GM21515 (cell line): Measurements from ENCODE around the gene MMP24.
"Not testable (repeated sequence)": the region's sequence is repeated elsewhere in the genome, so short reads cannot be mapped to it uniquely, and the experiment has no call there.

Experiments used
- ATAC-seq: cut with Tn5 transposase; IDR thresholded peaks from one replicate; pipeline ENCODE4 v1.9.1; 2021; ENCODE audit not compliant: unreplicated experiment

The MMP24 gene

GRCh38 chr20:35226126-35226883 lies at the start of gene MMP24:
Gene MMP24, plus strand, starts transcription at chr20:35226690. Its CDS starts 49 bp downstream, at chr20:35226739.
- no peak for ATAC-seq

- no peak for ATAC-seq
These were observed 46.9 kb upstream of the MMP24 start for GRCh38 chr20:35179292-35180212.

DNA sequence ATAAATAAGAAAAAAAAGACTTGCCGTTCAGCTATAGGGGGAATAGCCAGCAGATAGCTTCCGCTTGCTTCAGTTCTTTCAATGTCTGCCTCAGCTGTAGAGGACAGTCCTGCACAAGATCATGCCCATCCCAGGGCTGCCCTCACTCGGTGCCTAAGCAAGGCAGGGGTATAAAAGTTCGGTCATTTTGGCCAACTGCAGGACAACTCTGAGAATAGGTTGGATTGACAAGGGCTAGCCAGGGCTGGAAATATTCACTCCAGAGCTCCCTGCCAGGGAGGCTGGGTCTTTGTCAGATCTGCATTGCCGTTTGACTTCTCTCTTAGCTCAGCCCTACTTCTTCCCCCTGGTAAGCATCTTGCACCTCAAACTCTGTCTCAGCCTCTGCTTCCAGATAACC lies 46.2 kb upstream of the MMP24 start:
- no peak for ATAC-seq

- ATAC-seq = no peak
These were observed 44.8 kb upstream of the MMP24 start for GRCh38 chr20:35181731-35182130.

- not testable (repeated sequence) for ATAC-seq
These were observed 39.7 kb upstream of the MMP24 start for GRCh38 chr20:35186691-35187289.

GRCh38 chr20:35187584-35188190 lies 38.8 kb upstream of the MMP24 start:
- no peak for ATAC-seq

DNA sequence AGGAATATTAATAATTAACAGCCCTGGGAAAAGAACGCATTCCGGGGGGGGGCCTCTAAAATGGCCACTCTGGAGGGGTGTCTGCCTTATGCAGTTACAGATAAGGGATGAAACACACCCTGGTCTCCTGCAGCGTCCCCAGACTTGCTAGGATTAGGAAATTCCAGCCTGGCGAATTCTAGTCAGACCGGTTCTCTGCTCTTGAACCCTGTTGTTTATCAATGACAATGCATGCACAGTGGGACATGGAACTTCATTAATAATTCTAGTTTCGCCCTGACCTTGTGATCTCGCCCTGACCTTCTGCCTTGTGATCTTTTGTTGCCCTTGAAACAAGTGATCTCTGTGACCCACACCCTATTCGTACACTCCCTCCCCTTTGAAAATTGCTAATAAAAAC lies 37.3 kb upstream of the MMP24 start:
- not testable (repeated sequence) for ATAC-seq

DNA sequence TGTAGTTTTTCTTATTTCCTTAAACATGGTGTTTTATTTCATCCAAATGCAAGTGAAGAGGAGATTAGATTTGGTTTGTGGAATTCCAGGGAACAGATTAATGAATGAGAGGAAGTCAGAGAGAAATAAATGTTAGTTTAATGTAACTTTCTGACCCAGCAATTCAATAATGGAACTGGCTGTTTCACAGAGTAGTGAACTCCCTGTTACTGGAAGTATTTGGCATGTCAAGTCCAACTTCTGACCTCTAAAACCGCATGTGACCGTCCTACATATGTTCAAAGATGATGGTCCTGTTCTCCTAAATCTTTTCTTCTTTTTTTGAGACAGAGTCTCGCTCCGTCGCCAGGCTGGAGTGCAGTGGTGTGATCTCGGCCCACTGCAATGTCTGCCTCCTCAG lies 35.9 kb upstream of the MMP24 start:
- no peak for ATAC-seq

DNA sequence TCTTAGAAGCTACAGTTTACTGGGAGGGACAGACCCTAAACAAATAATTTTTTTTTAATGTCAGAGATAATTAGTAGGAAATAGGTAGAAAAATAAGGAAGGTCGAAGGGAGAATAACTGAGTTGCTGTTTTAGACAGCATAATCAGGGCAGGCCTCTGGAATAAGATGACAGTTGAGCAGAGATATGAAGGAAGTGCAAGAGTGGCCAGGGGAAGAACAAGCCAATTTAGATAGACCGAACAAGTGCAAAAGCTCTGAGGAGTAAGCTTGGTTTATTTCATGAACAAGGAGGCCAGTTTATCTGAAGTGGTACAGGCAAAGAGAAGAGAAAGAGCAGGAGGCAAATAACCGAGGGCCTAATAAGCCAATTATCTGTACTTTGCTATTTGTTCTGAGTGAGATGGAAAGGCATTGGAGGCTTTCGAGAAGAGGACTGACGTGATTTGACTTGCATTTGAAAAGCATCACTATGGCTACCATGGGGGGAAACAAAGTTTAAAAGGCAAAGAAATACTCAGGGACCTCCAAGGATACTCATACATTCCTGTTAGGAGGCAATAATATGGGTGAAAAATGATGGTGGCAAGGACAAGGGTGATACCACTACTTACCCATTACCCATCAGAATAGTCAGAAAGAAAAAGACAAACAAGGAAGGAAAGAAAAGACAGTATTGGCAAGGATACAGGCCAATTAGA lies 34.9 kb upstream of the MMP24 start:
- ATAC-seq = no peak

GRCh38 chr20:35192118-35192872 lies 34.2 kb upstream of the MMP24 start:
- ATAC-seq = no peak

- not testable (repeated sequence) for ATAC-seq
These were observed 33.3 kb upstream of the MMP24 start for GRCh38 chr20:35193031-35193791.

DNA sequence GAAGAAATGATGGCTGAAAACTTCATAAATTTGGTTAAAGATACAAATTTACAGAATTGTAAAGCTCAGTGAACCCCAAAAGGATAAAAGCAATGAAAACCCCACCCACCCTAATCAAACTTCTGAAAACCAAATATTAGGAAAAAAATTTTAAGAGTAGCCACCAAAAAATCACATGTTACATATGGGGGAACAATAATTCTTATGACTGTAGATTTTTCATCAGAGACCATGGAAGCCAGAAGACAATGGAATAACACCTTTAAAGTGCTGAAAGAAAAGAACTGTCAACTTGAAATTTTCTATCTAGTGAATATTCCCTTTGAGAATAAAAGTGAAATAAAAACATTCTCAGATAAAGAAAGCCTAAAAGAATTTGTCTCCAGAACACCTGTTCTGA lies 30.2 kb upstream of the MMP24 start:
- ATAC-seq = no peak

DNA sequence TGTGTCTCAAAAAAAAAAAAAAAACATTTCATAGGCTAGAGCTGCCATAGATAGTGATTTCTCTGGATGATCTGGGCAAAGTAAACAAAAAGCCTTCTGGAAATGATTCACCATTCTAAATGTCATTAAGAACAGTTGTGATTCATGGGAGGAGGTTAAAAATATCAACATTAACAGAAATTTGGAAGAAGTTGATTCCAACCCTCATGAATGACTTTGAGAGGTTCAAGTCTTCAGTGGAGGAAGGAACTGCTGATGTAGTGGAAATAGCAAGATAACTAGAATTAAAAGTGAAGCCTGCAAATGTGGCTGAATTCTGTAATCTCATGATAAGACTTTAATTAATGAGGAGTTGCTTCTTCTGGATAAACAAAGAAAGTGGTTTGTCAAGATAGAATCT lies 26.8 kb upstream of the MMP24 start:
- no peak for ATAC-seq

GRCh38 chr20:35200267-35200666 lies 26.2 kb upstream of the MMP24 start:
- no peak for ATAC-seq

- ATAC-seq = not testable (repeated sequence)
These were observed 25.0 kb upstream of the MMP24 start for GRCh38 chr20:35201467-35201866.

DNA sequence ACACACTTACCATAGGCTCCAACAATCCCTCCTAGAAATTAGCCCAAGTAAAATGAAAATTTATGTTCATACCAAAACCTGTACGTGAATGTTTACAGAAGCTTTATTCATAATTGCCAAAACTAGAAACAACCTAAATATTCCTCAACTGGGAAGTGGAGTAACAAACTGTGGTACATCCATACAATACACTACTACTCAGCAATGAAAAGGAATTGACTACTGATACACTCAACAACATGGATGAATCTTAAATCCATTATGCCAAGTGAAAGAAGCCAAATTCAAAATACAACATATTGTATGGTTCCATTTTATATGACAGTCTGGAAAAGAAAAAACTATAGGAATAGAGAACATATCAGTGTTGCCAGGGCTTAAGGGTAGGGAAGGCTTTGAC lies 19.7 kb upstream of the MMP24 start:
- no peak for ATAC-seq

- no peak for ATAC-seq
These were observed 18.4 kb upstream of the MMP24 start for GRCh38 chr20:35207950-35208611.

DNA sequence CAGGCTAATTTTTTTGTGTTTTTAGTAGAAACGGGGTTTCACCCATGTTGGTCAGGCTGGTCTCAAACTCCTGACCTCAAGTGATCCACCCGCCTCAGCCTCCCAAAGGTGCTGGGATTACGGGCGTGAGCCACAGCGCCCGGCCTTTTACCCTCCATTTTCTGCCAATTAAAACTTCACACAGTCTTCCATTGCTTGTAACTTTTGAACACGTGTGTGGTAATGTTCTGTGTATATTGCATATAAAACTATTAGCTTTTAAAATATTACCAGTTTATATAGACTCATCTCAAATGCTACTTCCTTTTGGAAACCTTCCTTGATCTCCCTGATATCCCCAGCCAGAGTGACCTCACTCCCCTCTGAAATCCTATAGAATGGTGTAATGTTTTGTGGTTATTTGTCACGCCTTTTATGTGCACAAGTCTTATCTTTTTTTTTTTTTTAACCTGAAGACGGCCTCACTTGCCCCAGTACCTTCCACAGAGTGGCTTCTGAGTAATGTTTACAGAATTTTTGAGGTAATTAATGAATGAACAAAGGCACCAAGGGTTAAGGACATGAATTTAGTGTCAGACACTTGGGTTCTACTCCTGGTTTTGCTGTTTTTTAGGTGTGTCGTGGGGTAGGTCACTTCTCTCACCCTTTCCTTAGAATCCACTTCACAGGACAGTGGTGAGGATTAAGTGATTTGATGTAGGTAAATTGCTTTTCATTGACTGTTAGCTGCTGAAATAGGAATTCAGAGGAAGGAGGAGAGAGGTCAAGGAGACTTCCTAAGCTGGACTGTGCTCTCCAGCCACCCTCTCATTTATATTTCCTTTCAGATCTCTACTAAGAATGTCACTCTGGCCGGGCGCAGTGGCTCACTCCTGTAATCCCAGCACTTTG lies 11.2 kb upstream of the MMP24 start:
- no peak for ATAC-seq
